ENCODE measurements around the gene BANP. TPM values are rescaled to one million over a fixed set of nuclear protein-coding genes. Genes with fewer than 3 reads are reported as not detected.

Gene BANP
- total RNA-seq, 3 donors from 2014 or later (not counting 1 experiment from before 2014, with no cell fraction given) = 88.8 to 117 (median 117) TPM

GRCh38 chr16:88002211-88002610, 51.0 kb downstream of the BANP start:
- intact Hi-C loops (cut with micrococcal nuclease) = no loop called here
- peaks cover 21 to 35% of the 10 kb centered on the region in 2 donors for H3K4me1 Mint-ChIP-seq
- H3K36me3 ChIP-seq (ENCODE audit: control insufficient read depth, insufficient read depth, low read length) = peaks cover 13% of the 10 kb centered on the region
- no peak overlapping the region for H3K4me3 ChIP-seq (ENCODE audit: low read length)
- WGBS (ENCODE audit: insufficient coverage) = 96% methylated on average over 6 of the region's 6 CpGs
- no peaks in the 10 kb centered on the region for H3K27me3 Mint-ChIP-seq (ENCODE audit: low read depth in 2 of 2)
- no peak overlapping the region for H3K4me3 Mint-ChIP-seq
- H3K9me3 Mint-ChIP-seq = no peaks in the 10 kb centered on the region
- H3K27ac Mint-ChIP-seq = peak overlapping the region in 1 of 2 donors; percentile 40
- ATAC-seq = no peak
- H3K27ac ChIP-seq (ENCODE audit: low read length) = no peak overlapping the region
- TF ChIP-seq CTCF (IDR thresholded peaks at IDR 0.05) = no peak
- H3K4me1 ChIP-seq (ENCODE audit: control insufficient read depth, insufficient read depth, low read length) = peaks cover 21% of the 10 kb centered on the region
- no peaks in the 10 kb centered on the region for H3K27me3 ChIP-seq (ENCODE audit: control insufficient read depth, insufficient read depth, low read length)
- DNase-seq = no peak
- no peaks in the 10 kb centered on the region for H3K9me3 ChIP-seq (ENCODE audit: control insufficient read depth, insufficient read depth, low read length)
- no peaks in the 10 kb centered on the region for H3K36me3 Mint-ChIP-seq

- Mint-ChIP-seq H3K27me3 (ENCODE audit: low read depth in 2 of 2) (no peaks in the 10 kb centered on the region), H3K36me3 (no peaks in the 10 kb centered on the region), H3K4me1 (peaks cover 15 to 30% of the 10 kb centered on the region in 2 donors), H3K27ac (no peak overlapping the region), H3K9me3 (no peaks in the 10 kb centered on the region), H3K4me3 (no peak overlapping the region)
- intact Hi-C loops (cut with micrococcal nuclease) = no loop called here
- WGBS (ENCODE audit: insufficient coverage) = 95% methylated on average over 4 of the region's 4 CpGs
- Histone ChIP-seq H3K27me3 (ENCODE audit: control insufficient read depth, insufficient read depth, low read length) (no peaks in the 10 kb centered on the region), H3K4me3 (ENCODE audit: low read length) (no peak overlapping the region), H3K9me3 (ENCODE audit: control insufficient read depth, insufficient read depth, low read length) (no peaks in the 10 kb centered on the region), H3K36me3 (ENCODE audit: control insufficient read depth, insufficient read depth, low read length) (peaks cover 14% of the 10 kb centered on the region), H3K27ac (ENCODE audit: low read length) (no peak overlapping the region), H3K4me1 (ENCODE audit: control insufficient read depth, insufficient read depth, low read length) (peaks cover 17% of the 10 kb centered on the region)
- TF ChIP-seq CTCF (IDR thresholded peaks at IDR 0.05) = no peak
- ATAC-seq (no peak), DNase-seq (no peak)
These were observed 51.5 kb downstream of the BANP start for GRCh38 chr16:88002749-88003148.

GRCh38 chr16:88003316-88003715, 52.1 kb downstream of the BANP start:
- Mint-ChIP-seq H3K4me1 (peaks cover 10 to 26% of the 10 kb centered on the region in 2 donors), H3K27me3 (ENCODE audit: low read depth in 2 of 2) (no peaks in the 10 kb centered on the region), H3K9me3 (no peaks in the 10 kb centered on the region), H3K27ac (no peak overlapping the region), H3K36me3 (no peaks in the 10 kb centered on the region), H3K4me3 (no peak overlapping the region)
- peaks cover 19% of the 10 kb centered on the region for H3K36me3 ChIP-seq (ENCODE audit: control insufficient read depth, insufficient read depth, low read length)
- 91% methylated on average over 5 of the region's 6 CpGs for WGBS (ENCODE audit: insufficient coverage)
- no peak overlapping the region for H3K27ac ChIP-seq (ENCODE audit: low read length)
- ATAC-seq = no peak
- no peaks in the 10 kb centered on the region for H3K27me3 ChIP-seq (ENCODE audit: control insufficient read depth, insufficient read depth, low read length)
- intact Hi-C loops (cut with micrococcal nuclease) = no loop called here
- no peak overlapping the region for H3K4me3 ChIP-seq (ENCODE audit: low read length)
- DNase-seq = no peak
- H3K9me3 ChIP-seq (ENCODE audit: control insufficient read depth, insufficient read depth, low read length) = no peaks in the 10 kb centered on the region
- no peak for TF ChIP-seq CTCF (IDR thresholded peaks at IDR 0.05)
- peaks cover 17% of the 10 kb centered on the region for H3K4me1 ChIP-seq (ENCODE audit: control insufficient read depth, insufficient read depth, low read length)

- Mint-ChIP-seq H3K9me3 (no peaks in the 10 kb centered on the region), H3K4me3 (no peak overlapping the region), H3K27ac (peak overlapping the region in 1 of 2 donors; percentile 16), H3K4me1 (peaks cover 10 to 26% of the 10 kb centered on the region in 2 donors), H3K36me3 (no peaks in the 10 kb centered on the region), H3K27me3 (ENCODE audit: low read depth in 2 of 2) (no peaks in the 10 kb centered on the region)
- intact Hi-C loops (cut with micrococcal nuclease) = no loop called here
- Histone ChIP-seq H3K27me3 (ENCODE audit: control insufficient read depth, insufficient read depth, low read length) (no peaks in the 10 kb centered on the region), H3K36me3 (ENCODE audit: control insufficient read depth, insufficient read depth, low read length) (peaks cover 23% of the 10 kb centered on the region), H3K9me3 (ENCODE audit: control insufficient read depth, insufficient read depth, low read length) (no peaks in the 10 kb centered on the region), H3K4me3 (ENCODE audit: low read length) (no peak overlapping the region), H3K4me1 (ENCODE audit: control insufficient read depth, insufficient read depth, low read length) (peaks cover 17% of the 10 kb centered on the region), H3K27ac (ENCODE audit: low read length) (no peak overlapping the region)
- ATAC-seq = no peak
- DNase-seq = no peak
- no peak for TF ChIP-seq CTCF (IDR thresholded peaks at IDR 0.05)
- 94% methylated on average over 9 of the region's 9 CpGs for whole genome bisulfite sequencing (ENCODE audit: insufficient coverage)
These were observed 52.5 kb downstream of the BANP start for GRCh38 chr16:88003736-88004135.
